OCI-LY3 (cell line): ENCODE results near the gene THAP11.

Source experiments
- H2AFZ ChIP-seq: fragments of 200-600, 300-600 bp; shearing (Covaris generic); 2 replicates; pipeline ENCODE4 v1.6.0; 2014; ENCODE audit warnings: antibody characterized with exemption, low read depth, low read length
- H3K27ac ChIP-seq: fragments of 200-600, 300-600 bp; sonication (generic); 2 replicates; pipeline ENCODE4 v1.5.1; 2014; ENCODE audit warnings: mild to moderate bottlenecking, low read length, moderate library complexity, mixed read lengths
- H3K27me3 ChIP-seq: fragments of 200-600, 300-600 bp; sonication (generic); 2 replicates; pipeline ENCODE4 v1.6.1; 2014; ENCODE audit warnings: low read depth, low read length, mixed read lengths
- H3K36me3 ChIP-seq: fragments of 200-600, 300-600 bp; sonication (generic); replicated peaks from 2 replicates; pipeline ENCODE3; 2014; ENCODE audit warnings: low read depth, low read length, mixed read lengths
- H3K4me1 ChIP-seq: fragments of 300-600, 200-600 bp; sonication (generic); 2 replicates; pipeline ENCODE4 v1.6.1; 2014; ENCODE audit warnings: low read length, mixed read lengths
- H3K4me2 ChIP-seq: fragments of 200-600, 300-600 bp; sonication (generic); 2 replicates; pipeline ENCODE4 v1.6.1; 2014; ENCODE audit warnings: low read length, mixed read lengths
- H3K4me3 ChIP-seq: fragments of 300-600, 200-600 bp; sonication (generic); 2 replicates; pipeline ENCODE4 v1.5.1; 2014; ENCODE audit warnings: antibody characterized with exemption, mild to moderate bottlenecking, low read length, moderate library complexity
- H3K79me2 ChIP-seq: fragments of 300-600, 200-600 bp; shearing (Covaris generic); 2 replicates; pipeline ENCODE4 v1.6.1; 2014; ENCODE audit warnings: mild to moderate bottlenecking, low read length, mixed read lengths
- H3K9ac ChIP-seq: fragments of 300-600, 200-600 bp; shearing (Covaris generic); 2 replicates; pipeline ENCODE4 v1.6.0; 2014; ENCODE audit warnings: mild to moderate bottlenecking, low read length, moderate library complexity
- H3K9me3 ChIP-seq: fragments of 200-600, 300-600 bp; shearing (Covaris generic); 2 replicates; pipeline ENCODE4 v1.6.1; 2014; ENCODE audit warnings: low read length, mixed read lengths; ENCODE audit not compliant: insufficient read depth
- H4K20me1 ChIP-seq: fragments of 200-600, 300-600 bp; sonication (generic); 2 replicates; pipeline ENCODE4 v1.6.1; 2016; ENCODE audit warnings: low read length, mixed read lengths; ENCODE audit not compliant: insufficient read depth
- CTCF ChIP-seq: fragments of 200-600, 300-600 bp; sonication (generic); IDR thresholded peaks from 2 replicates; pipeline ENCODE4 v1.5.1; 2014; ENCODE audit warnings: antibody characterized with exemption, low read length, low read depth
- EZH2phosphoT487 ChIP-seq: fragments of 200-600 bp; shearing (Covaris generic); IDR thresholded peaks from 2 replicates; pipeline ENCODE4 v1.6.1; 2018; ENCODE audit warnings: antibody characterized with exemption, mixed run types, low read depth

Gene THAP11

GRCh38 chr16:67892899-67893742, 51.0 kb downstream of the THAP11 start, which contains the start of gene PSKH1:
TSS of gene PSKH1 (plus strand) at chr16:67893254. CDS start at chr16:67908750, 15,496 bp downstream.
- Histone ChIP-seq H3K9me3 (no peaks in the 10 kb centered on the region), H3K27me3 (no peaks in the 10 kb centered on the region), H3K9ac (peak within 1 kb of the TSS; percentile 93), H3K4me3 (peak within 1 kb of the TSS; percentile 92), H3K4me1 (peaks cover 14% of the 10 kb centered on the region), H3K4me2 (peak within 1 kb of the TSS; percentile 96), H3K79me2 (peaks cover 44% of the 10 kb centered on the region), H4K20me1 (no peaks in the 10 kb centered on the region), H3K36me3 (no peaks in the 10 kb centered on the region), H3K27ac (peak within 1 kb of the TSS; percentile 17; the same call in 1 of the 2 replicates), H2AFZ (peak within 1 kb of the TSS; percentile 40; the same call in 1 of the 2 replicates)
- TF ChIP-seq EZH2phosphoT487: no peak
- TF ChIP-seq CTCF: no peak
